H1 (cell line): Measurements from ENCODE around the gene NOSIP. TPM values are rescaled to one million over a fixed set of nuclear protein-coding genes. Genes with fewer than 3 reads are reported as not detected.

Experiments
- RNF2 ChIP-seq: fragments of 200-900, 300-1000 bp; sonication (generic); IDR thresholded peaks from 2 replicates; pipeline ENCODE4 v1.7.1; 2016; ENCODE audit warnings: borderline replicate concordance, low read depth, mild to moderate bottlenecking, antibody characterized with exemption, low read length; ENCODE audit not compliant: poor library complexity, severe bottlenecking; ENCODE audit errors: missing control alignments
- polyA plus RNA-seq, 7 experiments: library from polyadenylated mRNA; depleted of rRNA in 3 of 7; stranded (reverse) in 5 of 7; unstranded in 2 of 7; fragments of >200 nt in 5 of 7; fragments of 200-250 nt in 2 of 7; gene quantifications; 1 replicate in 5 of 7; 2 replicates in 1 of 7; 4 replicates in 1 of 7; pipeline versions ENCODE4 v1.2.1 to v1.2.3, GENCODE V29; 2011 to 2013; ENCODE audit warnings: missing spikeins in 2 of 7, mixed read lengths in 2 of 7
- total RNA-seq: library from RNA; stranded (reverse); fragmentation: NEBNext Ultra II Directional; extraction: Animal tissue kit (Norgen Biotek cat#: 25700); gene quantifications from 2 replicates; pipeline ENCODE4 v1.2.1, GENCODE V29; 2021

NOSIP gene
- total and polyA plus RNA-seq, 2 of the 8 experiments (the other 6 are each of a cell fraction or from before 2014, with no cell fraction given), result 85.1 to 192 TPM

DNA sequence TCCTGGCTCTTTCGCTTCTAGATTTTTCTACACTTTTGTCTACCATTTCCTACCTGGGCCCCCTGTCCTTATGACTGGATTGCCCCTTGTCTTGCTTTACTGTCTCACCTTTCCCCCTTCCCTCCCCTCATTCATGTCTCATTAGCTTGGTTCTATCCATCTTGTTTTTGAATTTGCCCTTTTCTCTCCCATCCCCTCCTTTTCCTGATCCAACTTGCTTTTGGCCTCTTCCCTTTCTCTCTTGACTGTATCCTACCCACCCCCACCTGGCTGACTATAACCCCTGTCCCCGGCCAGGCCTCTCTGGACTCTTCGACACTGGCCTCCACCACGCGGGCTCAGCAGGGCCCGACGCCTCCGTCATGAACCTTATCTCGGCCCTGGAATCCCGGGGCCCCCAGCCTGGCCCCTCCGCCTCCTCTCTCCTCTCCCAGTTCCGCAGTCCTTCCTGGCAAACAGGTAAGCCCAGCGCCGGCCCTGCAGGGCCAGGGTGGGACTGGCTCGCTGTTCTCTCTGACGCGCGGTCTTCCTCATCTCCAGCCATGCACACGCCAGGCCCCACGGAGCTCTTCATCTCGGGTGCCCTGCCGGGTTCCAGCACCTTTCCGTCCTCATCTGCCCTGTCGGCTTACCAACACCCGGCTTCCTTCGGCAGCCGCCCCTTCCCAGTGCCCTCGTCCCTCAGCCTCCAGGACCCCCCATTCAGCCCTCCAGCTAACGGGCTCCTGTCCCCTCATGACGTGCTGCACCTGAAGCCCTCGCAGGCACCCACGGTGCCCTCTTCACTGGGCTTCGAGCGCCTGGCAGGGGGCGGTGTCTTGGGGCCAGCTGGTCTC, 14.0 kb upstream of the NOSIP start (continued):
- no peak for TF ChIP-seq RNF2
